Dermis lymphatic vessel endothelial cell (primary cell): ENCODE data around the gene CYP4V2. TPM values are rescaled to one million over a fixed set of nuclear protein-coding genes. Genes with fewer than 3 reads are reported as not detected.

Source experiments
- total RNA-seq: library from RNA; depleted of rRNA; stranded (reverse); fragments of >200 nt; gene quantifications from 2 replicates; pipeline ENCODE4 v1.2.1, GENCODE V29; 2014

Gene CYP4V2
- total RNA-seq, result 4.9 and 5.1 TPM in 2 replicates

DNA sequence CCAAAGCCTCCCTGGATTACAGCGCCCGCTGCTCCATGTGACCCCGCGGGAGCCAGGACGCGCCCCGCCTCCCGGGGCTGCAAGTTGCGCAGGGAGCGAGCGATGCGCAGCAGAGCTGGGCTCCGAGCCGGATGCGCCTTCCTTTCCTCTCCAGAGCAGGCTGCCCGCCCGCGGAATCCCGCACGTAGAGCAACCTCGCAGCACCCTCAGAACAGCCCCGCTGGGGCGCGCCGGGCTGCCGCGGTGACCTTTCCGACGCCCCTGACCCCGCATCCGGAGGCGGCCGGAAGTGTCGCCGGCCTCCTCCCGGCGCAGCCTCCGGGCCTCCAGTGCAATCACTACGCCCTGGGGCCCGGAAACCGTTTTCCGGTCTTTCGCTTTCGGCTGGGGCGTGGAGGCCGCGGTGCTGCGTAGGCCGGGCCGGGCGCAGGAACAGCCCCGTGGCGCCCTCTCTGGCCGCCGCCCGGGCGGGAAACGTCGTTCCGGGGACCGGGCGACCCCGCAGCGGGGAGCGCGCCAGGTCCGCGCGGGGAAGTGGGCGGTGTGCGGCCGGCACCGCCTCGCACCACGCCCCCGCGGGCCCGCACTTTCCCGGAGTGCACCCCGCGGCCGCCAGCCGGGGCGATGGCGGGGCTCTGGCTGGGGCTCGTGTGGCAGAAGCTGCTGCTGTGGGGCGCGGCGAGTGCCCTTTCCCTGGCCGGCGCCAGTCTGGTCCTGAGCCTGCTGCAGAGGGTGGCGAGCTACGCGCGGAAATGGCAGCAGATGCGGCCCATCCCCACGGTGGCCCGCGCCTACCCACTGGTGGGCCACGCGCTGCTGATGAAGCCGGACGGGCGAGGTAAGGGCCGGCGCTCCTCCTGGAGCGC, at the start of gene CYP4V2:
TSS of gene CYP4V2 (plus strand) at position 368 of the 866 bp plus-strand sequence. CDS start at position 625, 257 bp downstream.

DNA sequence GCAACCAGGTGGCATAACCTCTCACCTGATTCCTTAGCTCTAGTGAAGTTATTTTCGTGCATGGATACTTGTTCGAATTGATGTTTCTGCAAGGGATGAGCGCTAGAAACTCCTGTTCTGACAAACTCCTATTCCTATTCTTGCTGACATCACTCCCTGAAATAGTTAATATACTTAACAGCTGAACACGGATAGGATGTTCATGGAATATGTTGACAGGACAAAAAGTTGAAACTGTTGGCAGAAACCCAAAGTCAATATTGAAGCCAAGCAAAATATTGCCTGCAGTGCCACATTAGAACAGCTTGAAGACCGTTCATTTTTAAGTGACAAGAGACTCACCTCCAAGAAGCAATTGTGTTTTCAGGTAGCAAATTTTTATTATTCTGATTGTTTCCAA, 35.9 kb downstream of the CYP4V2 start, which contains the start of gene KLKB1:
TSS of gene KLKB1 (plus strand) at position 287 of the 400 bp plus-strand sequence. CDS start 689 bp downstream, outside the sequence.

Other genes starting within 250 kb of the CYP4V2 start
- 0.54 and 0.60 TPM in 2 replicates for gene TLR3, start 122.4 kb upstream of the CYP4V2 start, total RNA-seq
- 0.09 and 0.11 TPM in 2 replicates for gene FAM149A, start 86.9 kb upstream of the CYP4V2 start, total RNA-seq
- gene KLKB1, start 35.9 kb downstream of the CYP4V2 start, total RNA-seq, result 0.95 and 0.98 TPM in 2 replicates
- gene F11, start 74.6 kb downstream of the CYP4V2 start, total RNA-seq, result not detected in 2 replicates